ENCODE measurements around the gene FAM120B. TPM values are rescaled to one million over a fixed set of nuclear protein-coding genes. Genes with fewer than 3 reads are reported as not detected.
A peak's percentile ranks its signal among the peaks of the same experiment; 100 is the strongest.

Gene FAM120B
- total RNA-seq (ENCODE audit: low replicate concordance) = 20.4 and 29.4 TPM in 2 replicates

- peak within 1 kb of the TSS; percentile 97 for H3K4me3 ChIP-seq (ENCODE audit: low read depth, low read length)
- TF ChIP-seq CTCF (IDR thresholded peaks at IDR 0.05; ENCODE audit: insufficient read depth, low read length) = no peak
- peak; percentile 93 for DNase-seq (ENCODE audit: low read depth)
These were observed at the start of gene FAM120B for GRCh38 chr6:170306324-170307079. FAM120B (plus strand) TSS chr6:170306758; CDS start chr6:170317391, 10,633 bp downstream.

GRCh38 chr6:170257376-170257775 lies 49.2 kb upstream of the FAM120B start:
- no peak for DNase-seq (ENCODE audit: low read depth)
- no peak for TF ChIP-seq CTCF (IDR thresholded peaks at IDR 0.05; ENCODE audit: insufficient read depth, low read length)
- H3K4me3 ChIP-seq (ENCODE audit: low read depth, low read length) = no peak overlapping the region

GRCh38 chr6:170258407-170258806 lies 48.2 kb upstream of the FAM120B start:
- no peak for DNase-seq (ENCODE audit: low read depth)
- TF ChIP-seq CTCF (IDR thresholded peaks at IDR 0.05; ENCODE audit: insufficient read depth, low read length) = no peak
- no peak overlapping the region for H3K4me3 ChIP-seq (ENCODE audit: low read depth, low read length)

- no peak for TF ChIP-seq CTCF (IDR thresholded peaks at IDR 0.05; ENCODE audit: insufficient read depth, low read length)
- H3K4me3 ChIP-seq (ENCODE audit: low read depth, low read length) = no peak overlapping the region
- no peak for DNase-seq (ENCODE audit: low read depth)
These were observed 47.3 kb upstream of the FAM120B start for GRCh38 chr6:170259278-170259677.

GRCh38 chr6:170260686-170261085 lies 45.9 kb upstream of the FAM120B start:
- TF ChIP-seq CTCF (IDR thresholded peaks at IDR 0.05; ENCODE audit: insufficient read depth, low read length) = no peak
- H3K4me3 ChIP-seq (ENCODE audit: low read depth, low read length) = no peak overlapping the region
- DNase-seq (ENCODE audit: low read depth) = no peak

GRCh38 chr6:170261643-170262488 lies 44.7 kb upstream of the FAM120B start:
- no peak for DNase-seq (ENCODE audit: low read depth)
- H3K4me3 ChIP-seq (ENCODE audit: low read depth, low read length) = no peak overlapping the region
- TF ChIP-seq CTCF (IDR thresholded peaks at IDR 0.05; ENCODE audit: insufficient read depth, low read length) = no peak

Measured in fibroblast of the aortic adventitia (primary cell).